Activated CD8-positive, alpha-beta T cell treated with anti-CD3 and anti-CD28 coated beads for 36 hours (primary cell): ENCODE results near the gene NPHP4. TPM values are rescaled to one million over a fixed set of nuclear protein-coding genes. Genes with fewer than 3 reads are reported as not detected.

ENCODE experiments used
- ATAC-seq: fragments of 200-7000 bp; cut with Tn5 transposase; one replicate; pipeline ENCODE4 v1.10.0; 2021; ENCODE audit warnings: mild to moderate bottlenecking, moderate library complexity
- CTCF ChIA-PET: fragments of 350-600 bp; sonication (Branson Sonifier 250); formaldehyde crosslinking; loops from one replicate; lab custom pipeline; 2021; ENCODE audit warnings: antibody characterized with exemption; lab: Charles Lee
- POLR2A ChIA-PET: fragments of 350-600 bp; sonication (Branson Sonifier 250); formaldehyde crosslinking; loops from one replicate; lab custom pipeline; 2021; ENCODE audit warnings: antibody characterized with exemption; lab: Charles Lee
- DNase-seq: peaks from one replicate; pipeline ENCODE4 v3.0.0-alpha.2; 2020
- H3K27ac Mint-ChIP-seq: one replicate; pipeline ENCODE4 v1.8.0; 2021; ENCODE audit warnings: mild to moderate bottlenecking, mixed read lengths
- H3K27me3 Mint-ChIP-seq: one replicate; pipeline ENCODE4 v1.8.0; 2021; ENCODE audit warnings: mixed read lengths
- H3K36me3 Mint-ChIP-seq: one replicate; pipeline ENCODE4 v1.8.0; 2021; ENCODE audit warnings: low read depth, mixed read lengths
- H3K4me1 Mint-ChIP-seq: one replicate; pipeline ENCODE4 v1.8.0; 2021; ENCODE audit warnings: low read depth, mixed read lengths
- H3K4me3 Mint-ChIP-seq: one replicate; pipeline ENCODE4 v1.8.0; 2021; ENCODE audit warnings: mild to moderate bottlenecking, moderate library complexity, mixed read lengths
- H3K9me3 Mint-ChIP-seq: one replicate; pipeline ENCODE4 v1.8.0; 2021; ENCODE audit warnings: mixed read lengths
- CTCF ChIP-seq: fragments of 200-600 bp; IDR thresholded peaks from one replicate; pipeline ENCODE4 v1.8.0; 2022; ENCODE audit warnings: antibody characterized with exemption, mild to moderate bottlenecking
- intact Hi-C: fragments of 100-400 bp; cut with micrococcal nuclease; formaldehyde crosslinking; loops from one replicate; pipeline ENCODE4 v1.10.0; 2022
- total RNA-seq, 2 experiments: library from RNA; stranded (reverse); gene quantifications; one replicate each; pipeline ENCODE4 v1.2.3, GENCODE V29; 2021

The NPHP4 gene
- total RNA-seq, 2 experiments from 2014 or later: 16.5 to 16.8 TPM

GRCh38 chr1:5961601-5962000 is 30.6 kb downstream of the NPHP4 start:
- no peak for TF ChIP-seq CTCF
- Mint-ChIP-seq H3K36me3 (peaks cover 3% of the 10 kb centered on the region), H3K4me1 (no peaks in the 10 kb centered on the region), H3K9me3 (no peaks in the 10 kb centered on the region), H3K27me3 (no peaks in the 10 kb centered on the region), H3K4me3 (no peak overlapping the region), H3K27ac (no peak overlapping the region)
- ChIA-PET POLR2A (no interaction called here), CTCF (no interaction called here)
- no peak for DNase-seq
- no peak for ATAC-seq
- intact Hi-C loops: no loop called here

- no peak overlapping the region for H3K4me3 Mint-ChIP-seq
Measured at GRCh38 chr1:5960336-5960735, 31.9 kb downstream of the NPHP4 start.

GRCh38 chr1:5959667-5960230 is 32.5 kb downstream of the NPHP4 start:
- Mint-ChIP-seq H3K4me3 (no peak overlapping the region), H3K36me3 (peaks cover 5% of the 10 kb centered on the region), H3K27me3 (no peaks in the 10 kb centered on the region), H3K27ac (no peak overlapping the region), H3K4me1 (peaks cover 10% of the 10 kb centered on the region), H3K9me3 (no peaks in the 10 kb centered on the region)
- DNase-seq (no peak), ATAC-seq (no peak)
- no peak for TF ChIP-seq CTCF
- intact Hi-C loops: no loop called here
- CTCF ChIA-PET: no interaction called here
- POLR2A ChIA-PET: no interaction called here

More at GRCh38 chr1:5960336-5960735, 31.9 kb downstream of the NPHP4 start:
- Mint-ChIP-seq H3K36me3 (peaks cover 3% of the 10 kb centered on the region), H3K4me1 (peaks cover 4% of the 10 kb centered on the region), H3K9me3 (no peaks in the 10 kb centered on the region), H3K27me3 (no peaks in the 10 kb centered on the region), H3K27ac (no peak overlapping the region)
- DNase-seq (no peak), ATAC-seq (no peak)
- no peak for TF ChIP-seq CTCF
- intact Hi-C loops: no loop called here
- CTCF ChIA-PET: no interaction called here
- POLR2A ChIA-PET: no interaction called here

GRCh38 chr1:5959087-5959486 is 33.1 kb downstream of the NPHP4 start:
- ATAC-seq: no peak
- H3K36me3 Mint-ChIP-seq: peaks cover 8% of the 10 kb centered on the region
- ChIA-PET POLR2A (no interaction called here), CTCF (no interaction called here)
- peaks cover 14% of the 10 kb centered on the region for H3K4me1 Mint-ChIP-seq
- no peak for DNase-seq
- no peak overlapping the region for H3K4me3 Mint-ChIP-seq
- TF ChIP-seq CTCF: no peak
- no peaks in the 10 kb centered on the region for H3K9me3 Mint-ChIP-seq
- intact Hi-C loops: no loop called here
- no peaks in the 10 kb centered on the region for H3K27me3 Mint-ChIP-seq
- H3K27ac Mint-ChIP-seq: no peak overlapping the region

- DNase-seq (no peak), ATAC-seq (no peak)
- POLR2A ChIA-PET: no interaction called here
- H3K36me3 Mint-ChIP-seq: peaks cover 12% of the 10 kb centered on the region
- H3K27ac Mint-ChIP-seq: no peak overlapping the region
- H3K4me1 Mint-ChIP-seq: peaks cover 14% of the 10 kb centered on the region
- no peak overlapping the region for H3K4me3 Mint-ChIP-seq
- CTCF ChIA-PET: no interaction called here
- H3K9me3 Mint-ChIP-seq: no peaks in the 10 kb centered on the region
- intact Hi-C loops: no loop called here
- TF ChIP-seq CTCF: no peak
- H3K27me3 Mint-ChIP-seq: no peaks in the 10 kb centered on the region
Measured at GRCh38 chr1:5956022-5956830, 36.0 kb downstream of the NPHP4 start.
